GM12801 (cell line): ENCODE measurements around the gene BOC.

Experiments used
- CTCF ChIP-seq: IDR thresholded peaks from one replicate; pipeline ENCODE4 v1.5.1; 2011; ENCODE audit warnings: control low read depth; ENCODE audit not compliant: insufficient read length; ENCODE audit errors: extremely low read depth

Gene BOC

GRCh38 chr3:113272385-113272779, 61.0 kb downstream of the BOC start:
- TF ChIP-seq CTCF = no peak

- TF ChIP-seq CTCF = no peak
Observed at GRCh38 chr3:113273011-113273410, 61.7 kb downstream of the BOC start.

- TF ChIP-seq CTCF = no peak
Observed at GRCh38 chr3:113273604-113274378, 62.4 kb downstream of the BOC start.

GRCh38 chr3:113274425-113275257, 63.3 kb downstream of the BOC start:
- TF ChIP-seq CTCF = no peak

GRCh38 chr3:113275258-113275556, 63.9 kb downstream of the BOC start:
- no peak for TF ChIP-seq CTCF

GRCh38 chr3:113275583-113275928, 64.2 kb downstream of the BOC start:
- TF ChIP-seq CTCF = no peak

- no peak for TF ChIP-seq CTCF
Observed at GRCh38 chr3:113275929-113276750, 64.8 kb downstream of the BOC start.
